HL-60 (cell line): Measurements from ENCODE around the gene SNTG2.

ENCODE experiments used
- DNase-seq, 2 experiments: peaks; one replicate each; pipeline ENCODE4 v3.0.0-alpha.2; 2010 to 2020; ENCODE audit warnings: low read depth in 1 of 2, low spot score in 1 of 2
- H3K27ac ChIP-seq: fragments of 250-450 bp; sonication (Bioruptor Pico); replicated peaks from 2 replicates; pipeline ENCODE4 v1.5.1; 2020; ENCODE audit warnings: mild to moderate bottlenecking, moderate library complexity
- H3K27me3 ChIP-seq: fragments of 250-450 bp; sonication (Bioruptor Pico); 2 replicates; pipeline ENCODE4 v1.5.1; 2021; ENCODE audit warnings: mild to moderate bottlenecking, moderate library complexity; ENCODE audit not compliant: insufficient read depth, poor library complexity, severe bottlenecking
- H3K4me3 ChIP-seq: replicated peaks from 2 replicates; pipeline ENCODE4 v1.5.1; 2011; ENCODE audit warnings: mild to moderate bottlenecking, control low read depth, low read length; ENCODE audit not compliant: insufficient read depth
- GABPA ChIP-seq: IDR thresholded peaks from 2 replicates; pipeline ENCODE4 v1.6.1; 2012; ENCODE audit warnings: low read depth
- POLR2AphosphoS5 ChIP-seq: IDR thresholded peaks from 2 replicates; pipeline ENCODE4 v1.6.1; 2012; ENCODE audit warnings: low read depth
- SPI1 ChIP-seq: IDR thresholded peaks from 2 replicates; pipeline ENCODE4 v1.6.1; 2012; ENCODE audit warnings: low read depth, mild to moderate bottlenecking, borderline replicate concordance
- TF ChIP-seq, protein P1 (sequence below): IDR thresholded peaks from one replicate; pipeline ENCODE4 v1.5.1; 2011; ENCODE audit warnings: low read length, control low read depth, inconsistent platforms; ENCODE audit not compliant: insufficient read depth
- TF ChIP-seq, protein P2 (sequence below): IDR thresholded peaks from 2 replicates; pipeline ENCODE4 v1.6.1; 2012; ENCODE audit warnings: low read depth; ENCODE audit not compliant: insufficient replicate concordance

Gene SNTG2

DNA sequence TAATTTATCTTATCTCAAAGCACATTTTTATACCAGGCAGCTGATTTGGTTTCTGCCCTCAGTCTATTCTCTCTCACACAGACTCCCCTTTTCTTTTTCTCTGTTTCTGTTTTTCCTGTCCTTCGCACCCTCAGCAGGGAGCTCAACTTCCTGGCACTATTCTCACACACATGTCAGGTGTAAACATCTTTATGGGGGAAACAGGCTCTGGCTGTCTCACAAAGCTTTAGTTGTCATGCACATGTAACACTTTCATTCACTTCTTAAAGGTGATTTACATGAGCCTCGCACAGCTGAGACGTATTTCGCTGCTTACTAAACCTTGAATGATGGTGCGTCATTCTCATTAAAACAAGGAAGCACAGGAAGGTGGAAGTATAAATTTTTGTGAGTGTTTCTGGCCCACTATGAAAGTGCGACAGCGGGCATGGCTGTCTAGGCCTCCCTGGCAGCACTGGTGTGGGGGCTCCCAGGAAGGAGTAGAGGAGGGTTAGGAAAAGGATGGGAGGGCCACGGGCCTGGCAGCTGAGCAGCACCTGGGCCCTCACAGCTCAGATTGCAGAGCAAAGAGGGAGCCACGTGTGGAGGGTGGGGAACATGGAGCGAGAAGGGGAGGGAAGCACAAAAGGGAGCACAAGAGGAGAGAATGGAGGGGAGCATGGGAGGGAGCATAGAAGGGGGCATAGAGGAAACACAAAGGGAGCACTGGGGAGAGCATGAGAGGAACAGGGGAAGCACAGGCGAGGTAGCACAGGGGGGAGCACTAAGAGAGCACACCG lies 46.2 kb upstream of the SNTG2 start:
- Histone ChIP-seq H3K27me3 (no peaks in the 10 kb centered on the region), H3K4me3 (no peak overlapping the region), H3K27ac (no peak overlapping the region)
- TF ChIP-seq SPI1 (no peak), POLR2AphosphoS5 (no peak), GABPA (no peak)
- TF ChIP-seq, protein P1, sequence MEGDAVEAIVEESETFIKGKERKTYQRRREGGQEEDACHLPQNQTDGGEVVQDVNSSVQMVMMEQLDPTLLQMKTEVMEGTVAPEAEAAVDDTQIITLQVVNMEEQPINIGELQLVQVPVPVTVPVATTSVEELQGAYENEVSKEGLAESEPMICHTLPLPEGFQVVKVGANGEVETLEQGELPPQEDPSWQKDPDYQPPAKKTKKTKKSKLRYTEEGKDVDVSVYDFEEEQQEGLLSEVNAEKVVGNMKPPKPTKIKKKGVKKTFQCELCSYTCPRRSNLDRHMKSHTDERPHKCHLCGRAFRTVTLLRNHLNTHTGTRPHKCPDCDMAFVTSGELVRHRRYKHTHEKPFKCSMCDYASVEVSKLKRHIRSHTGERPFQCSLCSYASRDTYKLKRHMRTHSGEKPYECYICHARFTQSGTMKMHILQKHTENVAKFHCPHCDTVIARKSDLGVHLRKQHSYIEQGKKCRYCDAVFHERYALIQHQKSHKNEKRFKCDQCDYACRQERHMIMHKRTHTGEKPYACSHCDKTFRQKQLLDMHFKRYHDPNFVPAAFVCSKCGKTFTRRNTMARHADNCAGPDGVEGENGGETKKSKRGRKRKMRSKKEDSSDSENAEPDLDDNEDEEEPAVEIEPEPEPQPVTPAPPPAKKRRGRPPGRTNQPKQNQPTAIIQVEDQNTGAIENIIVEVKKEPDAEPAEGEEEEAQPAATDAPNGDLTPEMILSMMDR = no peak
- TF ChIP-seq, protein P2, sequence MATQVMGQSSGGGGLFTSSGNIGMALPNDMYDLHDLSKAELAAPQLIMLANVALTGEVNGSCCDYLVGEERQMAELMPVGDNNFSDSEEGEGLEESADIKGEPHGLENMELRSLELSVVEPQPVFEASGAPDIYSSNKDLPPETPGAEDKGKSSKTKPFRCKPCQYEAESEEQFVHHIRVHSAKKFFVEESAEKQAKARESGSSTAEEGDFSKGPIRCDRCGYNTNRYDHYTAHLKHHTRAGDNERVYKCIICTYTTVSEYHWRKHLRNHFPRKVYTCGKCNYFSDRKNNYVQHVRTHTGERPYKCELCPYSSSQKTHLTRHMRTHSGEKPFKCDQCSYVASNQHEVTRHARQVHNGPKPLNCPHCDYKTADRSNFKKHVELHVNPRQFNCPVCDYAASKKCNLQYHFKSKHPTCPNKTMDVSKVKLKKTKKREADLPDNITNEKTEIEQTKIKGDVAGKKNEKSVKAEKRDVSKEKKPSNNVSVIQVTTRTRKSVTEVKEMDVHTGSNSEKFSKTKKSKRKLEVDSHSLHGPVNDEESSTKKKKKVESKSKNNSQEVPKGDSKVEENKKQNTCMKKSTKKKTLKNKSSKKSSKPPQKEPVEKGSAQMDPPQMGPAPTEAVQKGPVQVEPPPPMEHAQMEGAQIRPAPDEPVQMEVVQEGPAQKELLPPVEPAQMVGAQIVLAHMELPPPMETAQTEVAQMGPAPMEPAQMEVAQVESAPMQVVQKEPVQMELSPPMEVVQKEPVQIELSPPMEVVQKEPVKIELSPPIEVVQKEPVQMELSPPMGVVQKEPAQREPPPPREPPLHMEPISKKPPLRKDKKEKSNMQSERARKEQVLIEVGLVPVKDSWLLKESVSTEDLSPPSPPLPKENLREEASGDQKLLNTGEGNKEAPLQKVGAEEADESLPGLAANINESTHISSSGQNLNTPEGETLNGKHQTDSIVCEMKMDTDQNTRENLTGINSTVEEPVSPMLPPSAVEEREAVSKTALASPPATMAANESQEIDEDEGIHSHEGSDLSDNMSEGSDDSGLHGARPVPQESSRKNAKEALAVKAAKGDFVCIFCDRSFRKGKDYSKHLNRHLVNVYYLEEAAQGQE = no peak
- no peak for DNase-seq

DNA sequence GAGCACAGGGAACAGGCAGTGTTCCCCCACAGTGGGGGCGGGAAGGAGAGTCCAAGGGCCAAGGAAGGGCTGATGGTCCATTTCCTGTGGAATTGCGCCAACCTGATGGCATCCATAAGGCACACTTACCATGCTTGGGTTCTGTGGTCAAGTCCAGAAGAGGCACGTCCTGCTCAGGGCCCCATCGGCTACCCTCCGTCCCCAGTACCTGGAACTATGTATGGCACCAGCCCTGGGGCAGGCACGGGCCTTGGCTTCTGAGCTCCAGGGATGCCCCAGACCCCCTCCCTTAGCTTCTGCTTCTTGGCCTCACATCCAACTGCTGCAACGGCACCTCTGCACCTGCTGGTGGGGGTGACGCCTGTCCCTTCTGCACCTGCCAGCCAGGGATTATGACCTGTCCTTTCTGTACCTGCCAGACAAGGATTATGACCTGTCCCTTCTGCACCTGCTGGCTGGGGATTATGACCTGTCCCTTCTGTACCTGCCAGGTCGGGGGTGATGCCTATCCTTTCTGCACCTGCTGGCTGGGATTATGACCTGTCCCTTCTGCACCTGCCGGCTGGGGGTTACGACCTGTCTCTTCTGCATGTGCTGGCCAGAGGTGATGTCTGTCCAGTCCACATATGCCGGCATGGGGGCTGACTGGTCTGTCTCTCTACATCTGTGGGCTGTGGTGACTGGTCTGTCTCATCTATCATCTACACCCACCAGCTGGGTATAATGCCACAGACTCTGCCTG lies 45.4 kb upstream of the SNTG2 start:
- H3K27me3 ChIP-seq = no peaks in the 10 kb centered on the region
- H3K27ac ChIP-seq = no peak overlapping the region
- no peak overlapping the region for H3K4me3 ChIP-seq
- DNase-seq = no peak
- TF ChIP-seq GABPA (no peak), SPI1 (no peak), POLR2AphosphoS5 (no peak)
- TF ChIP-seq, protein P1 = no peak
- TF ChIP-seq, protein P2 = no peak

DNA sequence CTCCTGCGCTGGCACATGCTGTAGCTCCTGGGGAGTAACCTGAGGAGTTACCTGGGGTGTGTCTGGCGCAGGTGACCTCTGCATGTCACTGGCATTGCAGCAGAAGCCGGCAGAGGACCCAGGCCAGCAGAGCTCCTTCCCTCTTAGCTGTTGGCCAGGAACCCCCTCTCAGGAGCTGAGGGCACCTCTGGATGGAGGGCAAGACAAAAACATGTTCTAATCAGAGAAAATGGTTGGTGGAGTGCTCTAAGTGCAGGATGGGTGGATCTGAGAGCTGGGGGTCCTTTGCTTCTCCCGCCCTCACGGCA lies 44.9 kb upstream of the SNTG2 start:
- TF ChIP-seq, protein P2 = no peak
- no peak for TF ChIP-seq POLR2AphosphoS5
- TF ChIP-seq GABPA = no peak
- TF ChIP-seq, protein P1 = no peak
- TF ChIP-seq SPI1 = no peak
- no peaks in the 10 kb centered on the region for H3K27me3 ChIP-seq
- no peak overlapping the region for H3K27ac ChIP-seq
- DNase-seq = no peak
- no peak overlapping the region for H3K4me3 ChIP-seq
